Liver (tissue), 9 donors: Measurements from ENCODE around the gene THAP11. TPM values are rescaled to one million over a fixed set of nuclear protein-coding genes. Genes with fewer than 3 reads are reported as not detected.

ENCODE experiments used
- DNase-seq: peaks from one replicate; pipeline ENCODE4 v3.0.0-alpha.2; 2017; ENCODE audit warnings: low spot score
- H3K27ac ChIP-seq, 2 donors: one replicate each; pipeline ENCODE4 v1.7.0; 2013; ENCODE audit warnings: inconsistent platforms in 2 of 2, low read length in 2 of 2, control low read depth in 1 of 2, low read depth in 1 of 2, mild to moderate bottlenecking in 1 of 2
- H3K27me3 ChIP-seq, 4 donors: one replicate each; pipeline versions ENCODE4 v1.6.1 to v1.7.0; 2013; ENCODE audit warnings: low read length in 3 of 4, inconsistent platforms in 1 of 4, mild to moderate bottlenecking in 1 of 4, moderate library complexity in 1 of 4; ENCODE audit not compliant: control insufficient read depth in 4 of 4, insufficient read depth in 4 of 4
- H3K36me3 ChIP-seq, 4 donors: one replicate each; pipeline versions ENCODE4 v1.6.1 to v1.7.0; 2013; ENCODE audit warnings: low read length in 3 of 4, mild to moderate bottlenecking in 3 of 4, low read depth in 1 of 4, moderate library complexity in 1 of 4; ENCODE audit not compliant: control insufficient read depth in 4 of 4, insufficient read depth in 3 of 4
- H3K4me1 ChIP-seq, 4 donors: one replicate each; pipeline versions ENCODE4 v1.6.1 to v1.7.0; 2013; ENCODE audit warnings: low read length in 3 of 4, mild to moderate bottlenecking in 3 of 4, moderate library complexity in 1 of 4; ENCODE audit not compliant: control insufficient read depth in 4 of 4, insufficient read depth in 4 of 4
- H3K4me3 ChIP-seq, 3 donors: one replicate each; pipeline versions ENCODE4 v1.6.1 to v1.7.0; 2013; ENCODE audit warnings: low read length in 3 of 3, control low read depth in 1 of 3, low read depth in 1 of 3, mild to moderate bottlenecking in 1 of 3
- H3K9ac ChIP-seq, 2 donors: one replicate each; pipeline ENCODE4 v1.7.0; 2013; ENCODE audit warnings: low read length in 2 of 2, mild to moderate bottlenecking in 2 of 2, moderate library complexity in 2 of 2, control low read depth in 1 of 2, low read depth in 1 of 2
- H3K9me3 ChIP-seq, 4 donors: one replicate each; pipeline versions ENCODE4 v1.6.1 to v1.7.0; 2013; ENCODE audit warnings: low read length in 3 of 4; ENCODE audit not compliant: control insufficient read depth in 4 of 4
- ATF3 ChIP-seq: IDR thresholded peaks from 2 replicates; pipeline ENCODE4 v1.6.1; 2016; ENCODE audit warnings: antibody characterized with exemption
- CTCF ChIP-seq: fragments of 150-350 bp; IDR thresholded peaks from 2 replicates; pipeline ENCODE4 v1.5.1; 2017; ENCODE audit warnings: improper control_type of control experiment, low read depth, low read length; ENCODE audit not compliant: missing input control
- EGR1 ChIP-seq, 2 donors: IDR thresholded peaks; 2 replicates each; pipeline ENCODE4 v1.6.1; 2016 to 2018; ENCODE audit warnings: antibody characterized with exemption in 2 of 2, low read depth in 2 of 2
- FOXA1 ChIP-seq: IDR thresholded peaks from 2 replicates; pipeline ENCODE4 v1.6.1; 2016; ENCODE audit warnings: antibody characterized with exemption
- FOXA2 ChIP-seq: IDR thresholded peaks from 2 replicates; pipeline ENCODE4 v1.6.1; 2016; ENCODE audit warnings: antibody characterized with exemption
- GABPA ChIP-seq, 2 donors: IDR thresholded peaks in 1 of 2; conservative IDR thresholded peaks in 1 of 2; 2 replicates each; pipeline ENCODE4 v1.6.1; 2016; ENCODE audit warnings: antibody characterized with exemption in 2 of 2, mild to moderate bottlenecking in 1 of 2, moderate library complexity in 1 of 2
- HNF4A ChIP-seq, 2 donors: conservative IDR thresholded peaks; 2 replicates each; pipeline ENCODE4 v1.6.1; 2016; ENCODE audit warnings: antibody characterized with exemption in 2 of 2, mild to moderate bottlenecking in 2 of 2
- HNF4G ChIP-seq: IDR thresholded peaks from 2 replicates; pipeline ENCODE4 v1.6.1; 2016; ENCODE audit warnings: antibody characterized with exemption
- JUND ChIP-seq, 2 donors: IDR thresholded peaks; 2 replicates each; pipeline ENCODE4 v1.6.1; 2016; ENCODE audit warnings: antibody characterized with exemption in 2 of 2
- MAX ChIP-seq: IDR thresholded peaks from 2 replicates; pipeline ENCODE4 v1.6.1; 2016; ENCODE audit warnings: antibody characterized with exemption
- NR2F2 ChIP-seq: IDR thresholded peaks from 2 replicates; pipeline ENCODE4 v1.6.1; 2016; ENCODE audit warnings: antibody characterized with exemption
- RAD21 ChIP-seq, 2 donors: IDR thresholded peaks; 2 replicates each; pipeline ENCODE4 v1.6.1; 2016; ENCODE audit warnings: antibody characterized with exemption in 2 of 2, mild to moderate bottlenecking in 2 of 2
- RXRA ChIP-seq, 2 donors: IDR thresholded peaks; 2 replicates each; pipeline ENCODE4 v1.6.1; 2017 to 2018; ENCODE audit warnings: antibody characterized with exemption in 2 of 2, mild to moderate bottlenecking in 1 of 2
- SP1 ChIP-seq: IDR thresholded peaks from 2 replicates; pipeline ENCODE4 v1.6.1; 2018; ENCODE audit warnings: antibody characterized with exemption, mild to moderate bottlenecking
- TAF1 ChIP-seq: conservative IDR thresholded peaks from 2 replicates; pipeline ENCODE4 v1.6.1; 2016; ENCODE audit warnings: antibody characterized with exemption, mild to moderate bottlenecking
- YY1 ChIP-seq: IDR thresholded peaks from 2 replicates; pipeline ENCODE4 v1.6.1; 2016; ENCODE audit warnings: antibody characterized with exemption, mild to moderate bottlenecking
- ZBTB33 ChIP-seq: IDR thresholded peaks from 2 replicates; pipeline ENCODE4 v1.6.1; 2016; ENCODE audit warnings: antibody characterized with exemption
- WGBS: extraction: QIAGEN DNeasy Blood & Tissue Kit; methylation state at CpG from one replicate; pipeline ENCODE4 v1.1.7; 2013; 5-methylcytosine and 5-hydroxymethylcytosine counted together
- polyA plus RNA-seq, 2 donors: library from polyadenylated mRNA; stranded (reverse) in 1 of 2; unstranded in 1 of 2; fragments of 200-250 nt in 1 of 2; fragments of >200 nt in 1 of 2; fragmentation: Nextera tagmentation in 1 of 2; extraction: Ambion mirVana in 1 of 2; gene quantifications; one replicate each; pipeline versions ENCODE4 v1.2.1 to v1.2.3, GENCODE V29; 2013 to 2015
- total RNA-seq, 2 donors: library from RNA; depleted of rRNA; stranded (reverse); fragments of >200 nt; gene quantifications; one replicate each; pipeline ENCODE4 v1.2.3, GENCODE V29; 2014
- donor health status: healthy.
- donor health status: healthy.
- donor health status: healthy.
- donor health status: healthy.
- donor health status: healthy.

The THAP11 gene
- total and polyA plus RNA-seq, 4 donors = 6.7 to 19.7 (median 11.8) TPM

DNA sequence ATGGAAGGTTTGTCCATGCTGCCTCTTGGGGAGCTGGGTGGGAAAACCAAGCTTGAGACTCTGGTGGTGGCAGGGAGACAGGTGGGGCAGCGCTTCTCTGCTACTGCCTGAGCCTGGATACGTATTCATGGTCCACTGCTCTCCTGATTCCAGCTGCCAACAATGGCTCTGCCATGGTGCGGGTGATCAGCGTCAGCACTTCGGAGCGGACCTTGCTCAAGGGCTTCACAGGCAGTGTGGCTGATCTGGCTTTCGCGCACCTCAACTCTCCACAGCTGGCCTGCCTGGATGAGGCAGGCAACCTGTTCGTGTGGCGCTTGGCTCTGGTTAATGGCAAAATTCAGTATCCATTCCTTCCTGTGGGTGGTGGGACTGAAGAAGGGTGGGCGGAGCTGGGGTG lies 34.9 kb downstream of the THAP11 start:
- no peak overlapping the region for H3K27ac ChIP-seq
- no peak overlapping the region for H3K4me3 ChIP-seq
- H3K27me3 ChIP-seq = no peaks in the 10 kb centered on the region
- no peak overlapping the region for H3K9ac ChIP-seq
- no peak for DNase-seq
- WGBS = 95% methylated on average over 11 of the region's 11 CpGs
- H3K9me3 ChIP-seq = no peaks in the 10 kb centered on the region
- H3K4me1 ChIP-seq = peaks cover 2 to 43% (median 29%) of the 10 kb centered on the region in 4 donors
- TF ChIP-seq CTCF (no peak), NR2F2 (no peak)
- H3K36me3 ChIP-seq = peaks cover 30 to 56% (median 42%) of the 10 kb centered on the region in 4 donors

DNA sequence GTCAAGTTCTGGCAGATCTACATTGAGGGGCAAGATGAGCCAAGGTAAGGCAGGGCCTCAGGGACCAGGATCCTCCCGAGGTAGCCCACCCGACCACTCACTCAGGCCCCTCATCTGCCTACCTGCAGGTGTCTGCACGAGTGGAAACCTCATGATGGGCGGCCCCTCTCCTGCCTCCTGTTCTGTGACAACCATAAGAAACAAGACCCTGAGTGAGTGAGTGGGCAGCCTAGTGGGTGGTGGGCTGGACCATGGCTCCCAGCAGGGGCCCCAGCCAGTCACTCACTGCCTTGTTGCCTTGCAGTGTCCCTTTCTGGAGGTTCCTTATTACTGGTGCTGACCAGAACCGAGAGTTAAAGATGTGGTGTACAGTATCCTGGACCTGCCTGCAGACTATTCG lies 36.1 kb downstream of the THAP11 start:
- no peak overlapping the region for H3K27ac ChIP-seq
- WGBS = 95% methylated on average over 6 of the region's 6 CpGs

DNA sequence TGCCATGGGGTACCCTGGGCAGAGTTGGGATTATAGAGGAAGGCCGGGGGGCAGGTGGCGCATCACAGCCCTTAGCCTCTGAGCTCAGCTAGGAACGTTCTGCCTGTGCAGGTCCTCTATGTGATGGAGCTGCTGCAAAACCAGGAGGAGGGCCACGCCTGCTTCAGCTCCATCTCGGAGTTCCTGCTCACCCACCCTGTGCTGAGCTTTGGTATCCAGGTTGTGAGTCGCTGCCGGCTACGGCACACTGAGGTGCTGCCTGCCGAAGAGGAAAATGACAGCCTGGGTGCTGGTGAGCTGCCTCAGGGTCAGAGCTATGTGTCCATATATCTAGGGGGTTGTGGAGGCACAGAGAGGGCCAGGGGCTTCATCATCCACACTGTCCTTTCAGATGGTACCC lies 36.7 kb downstream of the THAP11 start:
- 98% methylated on average over 9 of the region's 9 CpGs for WGBS
- TF ChIP-seq RXRA (IDR thresholded peaks at IDR 0.05) (no peak), FOXA2 (no peak), RAD21 (IDR thresholded peaks at IDR 0.05) (no peak), SP1 (no peak), TAF1 (no peak), GABPA (IDR thresholded peaks at IDR 0.05 in 1 of 2, conservative IDR thresholded peaks at IDR 0.05 in 1 of 2) (no peak), ATF3 (no peak), CTCF (no peak), ZBTB33 (no peak), FOXA1 (no peak)
- no peak overlapping the region for H3K27ac ChIP-seq
- no peak overlapping the region for H3K9ac ChIP-seq
- no peak overlapping the region for H3K4me3 ChIP-seq
- DNase-seq = no peak
- H3K4me1 ChIP-seq = peaks cover 1 to 33% (median 22%) of the 10 kb centered on the region in 4 donors
- peaks cover 30 to 70% (median 47%) of the 10 kb centered on the region in 4 donors for H3K36me3 ChIP-seq
- no peaks in the 10 kb centered on the region for H3K27me3 ChIP-seq
- H3K9me3 ChIP-seq = no peaks in the 10 kb centered on the region

More for the DNA sequence above, 36.1 kb downstream of the THAP11 start:
- Histone ChIP-seq H3K9ac (no peak overlapping the region), H3K4me1 (peaks cover 2 to 37% (median 26%) of the 10 kb centered on the region in 4 donors), H3K4me3 (no peak overlapping the region), H3K36me3 (peaks cover 30 to 68% (median 46%) of the 10 kb centered on the region in 4 donors), H3K27me3 (no peaks in the 10 kb centered on the region), H3K9me3 (no peaks in the 10 kb centered on the region)
- DNase-seq = no peak
- TF ChIP-seq EGR1 (IDR thresholded peaks at IDR 0.05; ENCODE audit: low read depth in 2 of 2) (no peak), RXRA (IDR thresholded peaks at IDR 0.05) (no peak), TAF1 (no peak), HNF4A (conservative IDR thresholded peaks at IDR 0.05) (no peak), NR2F2 (no peak), JUND (IDR thresholded peaks at IDR 0.05) (no peak), MAX (no peak), SP1 (no peak), GABPA (IDR thresholded peaks at IDR 0.05 in 1 of 2, conservative IDR thresholded peaks at IDR 0.05 in 1 of 2) (no peak), HNF4G (no peak), YY1 (no peak), ZBTB33 (no peak), RAD21 (IDR thresholded peaks at IDR 0.05) (no peak)
